Nephron progenitor cell (in vitro differentiated cells): Measurements from ENCODE around the gene DRAXIN.

Experiments used
- DNase-seq: peaks from one replicate; pipeline ENCODE4 v3.0.0; 2021
- H3K27ac Mint-ChIP-seq: 2 replicates; pipeline ENCODE4 v1.8.0; 2021; ENCODE audit warnings: mild to moderate bottlenecking, moderate library complexity, mixed read lengths
- H3K27me3 Mint-ChIP-seq: 2 replicates; pipeline ENCODE4 v1.8.0; 2021; ENCODE audit warnings: mild to moderate bottlenecking, low read depth, mixed read lengths; ENCODE audit not compliant: poor library complexity
- H3K36me3 Mint-ChIP-seq: 2 replicates; pipeline ENCODE4 v1.8.0; 2021; ENCODE audit warnings: low read depth, mixed read lengths
- H3K4me1 Mint-ChIP-seq: 2 replicates; pipeline ENCODE4 v1.8.0; 2021; ENCODE audit warnings: mixed read lengths
- H3K4me3 Mint-ChIP-seq: 2 replicates; pipeline ENCODE4 v1.8.0; 2021; ENCODE audit warnings: mild to moderate bottlenecking, moderate library complexity, mixed read lengths
- H3K9me3 Mint-ChIP-seq: 2 replicates; pipeline ENCODE4 v1.8.0; 2021; ENCODE audit warnings: mild to moderate bottlenecking, moderate library complexity, mixed read lengths
- TF ChIP-seq, protein P1 (sequence below): fragments of 200-600 bp; sonication (generic); IDR thresholded peaks from 2 replicates; pipeline ENCODE4 v1.5.0; 2021; ENCODE audit warnings: antibody characterized with exemption

The DRAXIN gene

DNA sequence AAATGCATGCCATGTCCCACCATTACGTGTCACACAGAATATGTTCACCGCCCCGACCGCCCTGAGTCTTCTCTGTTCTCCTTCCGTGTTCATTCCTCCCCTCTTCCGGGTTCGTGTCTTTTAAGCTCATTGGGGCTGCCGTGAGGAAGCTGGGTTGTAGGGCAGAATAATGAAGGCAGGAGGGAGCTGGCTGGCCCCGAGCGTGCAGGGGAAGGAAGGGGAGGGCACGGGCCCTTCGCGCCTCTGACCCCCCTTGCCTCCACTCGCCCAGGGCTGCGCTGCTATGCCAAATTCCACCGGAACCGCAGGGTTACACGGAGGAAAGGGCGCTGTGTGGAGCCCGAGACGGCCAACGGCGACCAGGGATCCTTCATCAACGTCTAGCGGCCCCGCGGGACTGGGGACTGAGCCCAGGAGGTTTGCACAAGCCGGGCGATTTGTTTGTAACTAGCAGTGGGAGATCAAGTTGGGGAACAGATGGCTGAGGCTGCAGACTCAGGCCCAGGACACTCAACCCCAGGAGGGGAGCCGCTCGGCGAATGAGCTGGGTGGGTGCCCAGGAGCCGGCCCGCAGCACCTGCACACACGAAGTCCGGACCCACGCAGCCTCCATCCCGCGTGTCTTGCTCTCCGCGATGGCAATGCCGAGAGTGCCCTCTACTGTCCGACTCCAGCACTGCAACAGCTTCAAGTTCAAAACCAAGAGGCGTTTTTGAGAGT, 28.0 kb downstream of the DRAXIN start:
- H3K36me3 Mint-ChIP-seq = no peaks in the 10 kb centered on the region
- peaks cover 20% of the 10 kb centered on the region for H3K4me1 Mint-ChIP-seq
- H3K27ac Mint-ChIP-seq = no peak overlapping the region
- H3K9me3 Mint-ChIP-seq = no peaks in the 10 kb centered on the region
- TF ChIP-seq, protein P1, sequence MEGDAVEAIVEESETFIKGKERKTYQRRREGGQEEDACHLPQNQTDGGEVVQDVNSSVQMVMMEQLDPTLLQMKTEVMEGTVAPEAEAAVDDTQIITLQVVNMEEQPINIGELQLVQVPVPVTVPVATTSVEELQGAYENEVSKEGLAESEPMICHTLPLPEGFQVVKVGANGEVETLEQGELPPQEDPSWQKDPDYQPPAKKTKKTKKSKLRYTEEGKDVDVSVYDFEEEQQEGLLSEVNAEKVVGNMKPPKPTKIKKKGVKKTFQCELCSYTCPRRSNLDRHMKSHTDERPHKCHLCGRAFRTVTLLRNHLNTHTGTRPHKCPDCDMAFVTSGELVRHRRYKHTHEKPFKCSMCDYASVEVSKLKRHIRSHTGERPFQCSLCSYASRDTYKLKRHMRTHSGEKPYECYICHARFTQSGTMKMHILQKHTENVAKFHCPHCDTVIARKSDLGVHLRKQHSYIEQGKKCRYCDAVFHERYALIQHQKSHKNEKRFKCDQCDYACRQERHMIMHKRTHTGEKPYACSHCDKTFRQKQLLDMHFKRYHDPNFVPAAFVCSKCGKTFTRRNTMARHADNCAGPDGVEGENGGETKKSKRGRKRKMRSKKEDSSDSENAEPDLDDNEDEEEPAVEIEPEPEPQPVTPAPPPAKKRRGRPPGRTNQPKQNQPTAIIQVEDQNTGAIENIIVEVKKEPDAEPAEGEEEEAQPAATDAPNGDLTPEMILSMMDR = peak; percentile 95
- peak; percentile 81 for DNase-seq
- peaks cover 22% of the 10 kb centered on the region for H3K27me3 Mint-ChIP-seq
- H3K4me3 Mint-ChIP-seq = peak overlapping the region; percentile 62

DNA sequence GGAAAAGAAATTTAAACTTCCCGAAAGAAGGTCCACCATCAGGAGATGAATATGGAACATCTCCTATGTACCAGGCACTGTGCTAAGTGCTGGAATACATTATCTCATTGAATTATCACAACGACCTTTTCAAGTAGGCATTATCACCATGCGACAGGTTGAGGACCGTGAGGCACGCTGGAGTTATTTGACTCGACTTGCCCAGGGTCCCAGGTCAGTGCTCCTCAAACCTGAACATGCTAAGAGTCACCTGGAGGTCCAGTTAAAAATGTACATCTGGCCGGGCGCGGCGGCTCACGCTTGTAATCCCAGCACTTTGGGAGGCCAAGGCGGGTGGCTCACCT, 28.5 kb downstream of the DRAXIN start:
- DNase-seq = no peak
- TF ChIP-seq, protein P1 = peak; percentile 5
- peaks cover 20% of the 10 kb centered on the region for H3K4me1 Mint-ChIP-seq
- H3K27ac Mint-ChIP-seq = no peak overlapping the region
- H3K9me3 Mint-ChIP-seq = no peaks in the 10 kb centered on the region
- no peak overlapping the region for H3K4me3 Mint-ChIP-seq
- no peaks in the 10 kb centered on the region for H3K36me3 Mint-ChIP-seq
- peaks cover 27% of the 10 kb centered on the region for H3K27me3 Mint-ChIP-seq

DNA sequence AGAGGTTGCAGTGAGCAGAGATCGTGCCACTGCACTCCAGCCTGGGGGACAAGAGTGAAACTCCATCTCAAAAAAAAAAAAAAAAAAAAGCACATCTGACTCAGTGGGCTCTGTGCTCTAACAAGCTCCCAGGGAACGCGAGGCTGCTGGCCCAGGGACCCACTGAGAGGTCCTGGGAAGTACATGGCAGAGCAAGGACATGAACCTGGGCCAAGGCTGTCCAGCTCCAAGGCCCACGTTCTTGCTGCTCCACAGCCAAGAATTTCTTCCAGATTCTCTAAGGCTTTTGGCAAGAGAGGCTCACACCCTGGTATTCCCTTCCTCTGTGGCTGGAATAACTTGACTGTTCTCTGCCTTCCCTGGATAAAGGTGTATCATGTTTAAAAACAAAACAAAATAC, 29.0 kb downstream of the DRAXIN start:
- Mint-ChIP-seq H3K27ac (no peak overlapping the region), H3K36me3 (no peaks in the 10 kb centered on the region), H3K4me1 (peaks cover 20% of the 10 kb centered on the region), H3K4me3 (no peak overlapping the region), H3K9me3 (no peaks in the 10 kb centered on the region), H3K27me3 (peaks cover 24% of the 10 kb centered on the region)
- TF ChIP-seq, protein P1 = no peak
- DNase-seq = no peak

DNA sequence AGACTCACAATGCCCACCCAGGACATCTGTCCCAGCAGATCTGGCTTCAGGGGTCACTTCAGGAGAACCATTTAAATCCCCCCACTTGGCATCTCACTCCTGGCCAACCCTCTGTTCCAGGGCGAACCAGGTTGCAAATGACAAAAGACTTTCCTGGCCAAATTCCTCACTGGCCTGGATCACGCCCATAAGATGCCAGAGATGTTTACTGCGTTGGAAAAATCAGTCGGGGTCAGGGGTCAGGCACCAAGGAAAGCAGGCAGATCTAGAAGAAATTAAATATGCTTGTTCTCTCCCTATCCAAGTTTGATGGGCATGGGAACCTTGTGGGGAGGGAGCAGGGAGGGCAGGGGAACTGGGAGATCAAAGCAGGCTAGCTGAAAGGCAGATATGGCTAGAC, 29.8 kb downstream of the DRAXIN start:
- H3K9me3 Mint-ChIP-seq = no peaks in the 10 kb centered on the region
- H3K4me1 Mint-ChIP-seq = peaks cover 18% of the 10 kb centered on the region
- peaks cover 19% of the 10 kb centered on the region for H3K27me3 Mint-ChIP-seq
- H3K27ac Mint-ChIP-seq = no peak overlapping the region
- H3K4me3 Mint-ChIP-seq = no peak overlapping the region
- DNase-seq = no peak
- TF ChIP-seq, protein P1 = no peak
- H3K36me3 Mint-ChIP-seq = no peaks in the 10 kb centered on the region

DNA sequence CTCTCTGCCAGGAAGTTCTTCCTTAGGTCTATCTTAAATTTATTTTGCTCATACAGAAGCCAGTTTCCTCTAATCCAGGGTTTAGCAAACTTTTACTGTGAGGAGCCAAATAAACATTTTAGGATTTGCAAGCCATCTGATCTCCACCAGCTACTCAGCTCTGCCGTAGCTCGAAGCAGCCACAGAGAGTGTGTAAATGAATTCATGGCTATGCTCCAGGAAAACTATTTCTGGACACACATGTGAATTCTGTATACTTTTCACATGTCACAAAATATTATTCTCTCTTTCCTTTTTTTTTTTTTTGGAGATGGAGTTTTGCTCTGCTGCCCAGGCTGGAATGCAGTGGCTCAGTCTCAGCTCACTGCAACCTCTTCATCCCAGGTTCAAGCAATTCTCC, 31.0 kb downstream of the DRAXIN start:
- Mint-ChIP-seq H3K36me3 (no peaks in the 10 kb centered on the region), H3K27ac (no peak overlapping the region), H3K4me1 (peaks cover 17% of the 10 kb centered on the region), H3K27me3 (peaks cover 19% of the 10 kb centered on the region), H3K4me3 (no peak overlapping the region), H3K9me3 (no peaks in the 10 kb centered on the region)
- no peak for DNase-seq
- TF ChIP-seq, protein P1 = no peak

DNA sequence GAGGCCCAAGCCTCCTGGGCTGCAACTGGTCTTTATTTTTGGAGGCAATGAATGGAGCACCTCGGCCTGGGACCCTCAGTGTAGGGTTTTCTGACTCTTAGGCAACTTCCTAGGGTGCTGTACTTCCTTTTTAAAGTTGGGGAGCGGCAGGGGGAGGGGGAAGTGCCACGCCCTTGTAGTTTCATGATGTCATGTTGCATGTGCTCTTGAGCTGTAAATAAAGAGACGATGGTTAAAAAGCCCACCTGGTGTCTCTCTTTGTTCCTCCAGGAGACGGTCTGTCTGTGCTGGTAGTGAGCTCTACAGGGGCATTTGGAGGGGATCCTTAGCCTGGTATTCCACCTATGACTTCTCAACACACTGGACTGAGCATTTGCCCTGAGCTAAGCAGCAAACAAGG, 34.1 kb downstream of the DRAXIN start:
- H3K4me3 Mint-ChIP-seq = no peak overlapping the region
- no peaks in the 10 kb centered on the region for H3K9me3 Mint-ChIP-seq
- H3K4me1 Mint-ChIP-seq = peaks cover 34% of the 10 kb centered on the region
- no peak for DNase-seq
- no peak overlapping the region for H3K27ac Mint-ChIP-seq
- H3K27me3 Mint-ChIP-seq = peaks cover 8% of the 10 kb centered on the region
- TF ChIP-seq, protein P1 = no peak
- H3K36me3 Mint-ChIP-seq = no peaks in the 10 kb centered on the region
